ENCODE results near the gene FAM3B.

The FAM3B gene

GRCh38 chr21:41393876-41394465 lies 77.4 kb downstream of the FAM3B start (continued):
- TF ChIP-seq ZNF341 (tag by site-specific recombination; IDR thresholded peaks at IDR 0.05; ENCODE audit: low read depth): no peak
- TF ChIP-seq, protein P1, sequence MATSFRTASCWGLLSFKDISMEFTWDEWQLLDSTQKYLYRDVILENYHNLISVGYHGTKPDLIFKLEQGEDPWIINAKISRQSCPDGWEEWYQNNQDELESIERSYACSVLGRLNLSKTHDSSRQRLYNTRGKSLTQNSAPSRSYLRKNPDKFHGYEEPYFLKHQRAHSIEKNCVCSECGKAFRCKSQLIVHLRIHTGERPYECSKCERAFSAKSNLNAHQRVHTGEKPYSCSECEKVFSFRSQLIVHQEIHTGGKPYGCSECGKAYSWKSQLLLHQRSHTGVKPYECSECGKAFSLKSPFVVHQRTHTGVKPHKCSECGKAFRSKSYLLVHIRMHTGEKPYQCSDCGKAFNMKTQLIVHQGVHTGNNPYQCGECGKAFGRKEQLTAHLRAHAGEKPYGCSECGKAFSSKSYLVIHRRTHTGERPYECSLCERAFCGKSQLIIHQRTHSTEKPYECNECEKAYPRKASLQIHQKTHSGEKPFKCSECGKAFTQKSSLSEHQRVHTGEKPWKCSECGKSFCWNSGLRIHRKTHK (tag by site-specific recombination; IDR thresholded peaks at IDR 0.05): no peak
- TF ChIP-seq, protein P2, sequence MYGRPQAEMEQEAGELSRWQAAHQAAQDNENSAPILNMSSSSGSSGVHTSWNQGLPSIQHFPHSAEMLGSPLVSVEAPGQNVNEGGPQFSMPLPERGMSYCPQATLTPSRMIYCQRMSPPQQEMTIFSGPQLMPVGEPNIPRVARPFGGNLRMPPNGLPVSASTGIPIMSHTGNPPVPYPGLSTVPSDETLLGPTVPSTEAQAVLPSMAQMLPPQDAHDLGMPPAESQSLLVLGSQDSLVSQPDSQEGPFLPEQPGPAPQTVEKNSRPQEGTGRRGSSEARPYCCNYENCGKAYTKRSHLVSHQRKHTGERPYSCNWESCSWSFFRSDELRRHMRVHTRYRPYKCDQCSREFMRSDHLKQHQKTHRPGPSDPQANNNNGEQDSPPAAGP (tag by site-specific recombination; IDR thresholded peaks at IDR 0.05): no peak
- TF ChIP-seq TRIM28 (IDR thresholded peaks at IDR 0.05; ENCODE audit: borderline replicate concordance, low read length): no peak
- TF ChIP-seq ZNF843 (tag by site-specific recombination; IDR thresholded peaks at IDR 0.05): no peak

GRCh38 chr21:41396558-41397075 lies 80.0 kb downstream of the FAM3B start:
- Histone ChIP-seq H3K27ac (ENCODE audit: extremely low read depth, low read depth, low read length) (no peak overlapping the region), H3K9me3 (ENCODE audit: control insufficient read depth, insufficient read depth, low read depth, low read length) (no peaks in the 10 kb centered on the region), H3K36me3 (ENCODE audit: control insufficient read depth in 2 of 2, insufficient read depth in 1 of 2, low read length in 2 of 2) (no peaks in the 10 kb centered on the region), H3K4me3 (ENCODE audit: low read depth, low read length) (no peak overlapping the region), H3K4me1 (ENCODE audit: control insufficient read depth, insufficient read depth, low read length) (no peaks in the 10 kb centered on the region)
- CTCF ChIA-PET: no interaction called here
- POLR2A ChIA-PET: no interaction called here
- TF ChIP-seq KLF8 (tag by site-specific recombination; IDR thresholded peaks at IDR 0.05) (no peak), ZSCAN4 (tag by site-specific recombination; IDR thresholded peaks at IDR 0.05) (no peak), ZNF658 (tag by site-specific recombination; IDR thresholded peaks at IDR 0.05) (no peak), ZNF521 (tag by site-specific recombination; IDR thresholded peaks at IDR 0.05) (no peak), ZBTB8A (tag by site-specific recombination; IDR thresholded peaks at IDR 0.05) (no peak)
- TF ChIP-seq, protein P3, sequence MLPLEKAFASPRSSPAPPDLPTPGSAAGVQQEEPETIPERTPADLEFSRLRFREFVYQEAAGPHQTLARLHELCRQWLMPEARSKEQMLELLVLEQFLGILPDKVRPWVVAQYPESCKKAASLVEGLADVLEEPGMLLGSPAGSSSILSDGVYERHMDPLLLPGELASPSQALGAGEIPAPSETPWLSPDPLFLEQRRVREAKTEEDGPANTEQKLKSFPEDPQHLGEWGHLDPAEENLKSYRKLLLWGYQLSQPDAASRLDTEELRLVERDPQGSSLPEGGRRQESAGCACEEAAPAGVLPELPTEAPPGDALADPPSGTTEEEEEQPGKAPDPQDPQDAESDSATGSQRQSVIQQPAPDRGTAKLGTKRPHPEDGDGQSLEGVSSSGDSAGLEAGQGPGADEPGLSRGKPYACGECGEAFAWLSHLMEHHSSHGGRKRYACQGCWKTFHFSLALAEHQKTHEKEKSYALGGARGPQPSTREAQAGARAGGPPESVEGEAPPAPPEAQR (tag by site-specific recombination; IDR thresholded peaks at IDR 0.05): no peak

DNA sequence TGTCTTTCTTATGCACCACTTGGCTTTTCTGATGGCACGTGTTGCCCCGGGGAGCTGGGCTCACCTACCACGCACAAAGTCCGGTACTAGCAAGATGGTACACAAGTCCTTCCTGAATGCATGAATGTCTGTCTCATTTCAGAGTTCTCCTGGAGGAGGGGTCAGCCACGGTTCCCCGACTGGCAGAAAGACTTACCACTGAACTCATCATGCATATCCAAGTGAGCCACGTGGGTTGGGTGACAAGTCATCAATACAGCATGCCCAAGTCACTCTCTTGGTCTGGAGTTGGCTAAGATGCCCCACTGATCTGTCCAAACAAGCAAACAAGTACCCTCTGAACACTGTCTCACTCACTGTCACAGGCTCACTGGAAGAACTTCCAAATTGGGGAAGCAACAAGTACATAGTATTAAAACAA lies 80.9 kb downstream of the FAM3B start:
- Histone ChIP-seq H3K27ac (ENCODE audit: extremely low read depth, low read depth, low read length) (no peak overlapping the region), H3K9me3 (ENCODE audit: control insufficient read depth, insufficient read depth, low read depth, low read length) (no peaks in the 10 kb centered on the region), H3K4me1 (ENCODE audit: control insufficient read depth, insufficient read depth, low read length) (no peaks in the 10 kb centered on the region), H3K36me3 (ENCODE audit: control insufficient read depth in 2 of 2, insufficient read depth in 1 of 2, low read length in 2 of 2) (no peaks in the 10 kb centered on the region), H3K4me3 (ENCODE audit: low read depth, low read length) (no peak overlapping the region)
- POLR2A ChIA-PET: no interaction called here
- CTCF ChIA-PET: no interaction called here
- TF ChIP-seq REST (tag by site-specific recombination; IDR thresholded peaks at IDR 0.05): no peak
- no peak for TF ChIP-seq ZNF169 (tag by site-specific recombination; IDR thresholded peaks at IDR 0.05)
- TF ChIP-seq, protein P4, sequence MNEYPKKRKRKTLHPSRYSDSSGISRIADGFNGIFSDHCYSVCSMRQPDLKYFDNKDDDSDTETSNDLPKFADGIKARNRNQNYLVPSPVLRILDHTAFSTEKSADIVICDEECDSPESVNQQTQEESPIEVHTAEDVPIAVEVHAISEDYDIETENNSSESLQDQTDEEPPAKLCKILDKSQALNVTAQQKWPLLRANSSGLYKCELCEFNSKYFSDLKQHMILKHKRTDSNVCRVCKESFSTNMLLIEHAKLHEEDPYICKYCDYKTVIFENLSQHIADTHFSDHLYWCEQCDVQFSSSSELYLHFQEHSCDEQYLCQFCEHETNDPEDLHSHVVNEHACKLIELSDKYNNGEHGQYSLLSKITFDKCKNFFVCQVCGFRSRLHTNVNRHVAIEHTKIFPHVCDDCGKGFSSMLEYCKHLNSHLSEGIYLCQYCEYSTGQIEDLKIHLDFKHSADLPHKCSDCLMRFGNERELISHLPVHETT (tag by site-specific recombination; IDR thresholded peaks at IDR 0.05): no peak
- TF ChIP-seq, protein P5, sequence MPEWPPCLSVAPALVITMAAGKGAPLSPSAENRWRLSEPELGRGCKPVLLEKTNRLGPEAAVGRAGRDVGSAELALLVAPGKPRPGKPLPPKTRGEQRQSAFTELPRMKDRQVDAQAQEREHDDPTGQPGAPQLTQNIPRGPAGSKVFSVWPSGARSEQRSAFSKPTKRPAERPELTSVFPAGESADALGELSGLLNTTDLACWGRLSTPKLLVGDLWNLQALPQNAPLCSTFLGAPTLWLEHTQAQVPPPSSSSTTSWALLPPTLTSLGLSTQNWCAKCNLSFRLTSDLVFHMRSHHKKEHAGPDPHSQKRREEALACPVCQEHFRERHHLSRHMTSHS (tag by site-specific recombination; IDR thresholded peaks at IDR 0.05): no peak
- no peak for TF ChIP-seq ZNF704 (tag by site-specific recombination; IDR thresholded peaks at IDR 0.05)
- TF ChIP-seq ZEB2 (tag by site-specific recombination; IDR thresholded peaks at IDR 0.05): no peak
- no peak for TF ChIP-seq ZFP37 (tag by site-specific recombination; IDR thresholded peaks at IDR 0.05)
- TF ChIP-seq ZNF302 (tag by site-specific recombination; IDR thresholded peaks at IDR 0.05; ENCODE audit: low read depth): no peak

Measured in HEK293 (cell line).